ENCODE measurements around the gene AOAH.

DNA sequence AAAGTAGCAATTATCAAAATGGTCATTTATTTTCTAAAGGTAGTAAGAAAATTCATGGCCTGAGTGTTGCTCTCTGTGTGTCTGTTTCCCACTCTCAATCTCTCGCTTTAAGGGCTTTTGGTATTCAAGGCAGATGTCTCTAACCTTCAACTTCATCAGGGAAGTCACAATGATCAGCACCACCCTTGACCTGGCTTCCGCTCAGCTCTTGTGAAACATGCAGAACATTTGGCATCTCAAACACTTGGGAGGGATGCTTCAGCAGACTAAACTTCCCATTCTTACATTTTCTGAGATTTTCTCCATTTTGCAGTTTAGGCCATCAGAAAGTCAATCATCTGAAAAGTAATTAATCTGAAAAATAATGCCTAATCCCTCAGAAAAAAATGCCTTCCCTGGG, 129.8 kb downstream of the AOAH start:
- TF ChIP-seq, protein P1, sequence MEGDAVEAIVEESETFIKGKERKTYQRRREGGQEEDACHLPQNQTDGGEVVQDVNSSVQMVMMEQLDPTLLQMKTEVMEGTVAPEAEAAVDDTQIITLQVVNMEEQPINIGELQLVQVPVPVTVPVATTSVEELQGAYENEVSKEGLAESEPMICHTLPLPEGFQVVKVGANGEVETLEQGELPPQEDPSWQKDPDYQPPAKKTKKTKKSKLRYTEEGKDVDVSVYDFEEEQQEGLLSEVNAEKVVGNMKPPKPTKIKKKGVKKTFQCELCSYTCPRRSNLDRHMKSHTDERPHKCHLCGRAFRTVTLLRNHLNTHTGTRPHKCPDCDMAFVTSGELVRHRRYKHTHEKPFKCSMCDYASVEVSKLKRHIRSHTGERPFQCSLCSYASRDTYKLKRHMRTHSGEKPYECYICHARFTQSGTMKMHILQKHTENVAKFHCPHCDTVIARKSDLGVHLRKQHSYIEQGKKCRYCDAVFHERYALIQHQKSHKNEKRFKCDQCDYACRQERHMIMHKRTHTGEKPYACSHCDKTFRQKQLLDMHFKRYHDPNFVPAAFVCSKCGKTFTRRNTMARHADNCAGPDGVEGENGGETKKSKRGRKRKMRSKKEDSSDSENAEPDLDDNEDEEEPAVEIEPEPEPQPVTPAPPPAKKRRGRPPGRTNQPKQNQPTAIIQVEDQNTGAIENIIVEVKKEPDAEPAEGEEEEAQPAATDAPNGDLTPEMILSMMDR (IDR thresholded peaks at IDR 0.05): no peak
- no peak for TF ChIP-seq POLR2A (IDR thresholded peaks at IDR 0.05)

Data from suprapubic skin (tissue), 3 donors.